SK-N-SH treated with all-trans-retinoic acid at 6 μM for 48 hours (cell line): Measurements from ENCODE around the gene SIK3.

Experiments used
- ATAC-seq: fragments of 200-7000 bp; cut with Tn5 transposase; 3 replicates; pipeline ENCODE4 v1.9.1; 2020; ENCODE audit warnings: mild to moderate bottlenecking, moderate library complexity
- ARNTL ChIP-seq: fragments of 450-650 bp; formaldehyde crosslinking; IDR thresholded peaks from 2 replicates; pipeline ENCODE4 v1.5.0; 2020; ENCODE audit warnings: low read depth, mild to moderate bottlenecking, moderate library complexity, borderline replicate concordance
- BACH2 ChIP-seq: fragments of 250-450 bp; sonication (Bioruptor Pico); IDR thresholded peaks from 2 replicates; pipeline ENCODE4 v1.9.0; 2021; ENCODE audit warnings: mild to moderate bottlenecking, borderline replicate concordance
- ESRRG ChIP-seq: fragments of 250-450 bp; sonication (Bioruptor Pico); IDR thresholded peaks from 2 replicates; pipeline ENCODE4 v1.6.1; 2021; ENCODE audit warnings: mild to moderate bottlenecking
- GLIS3 ChIP-seq: fragments of 250-450 bp; sonication (Bioruptor Pico); IDR thresholded peaks from 2 replicates; pipeline ENCODE4 v1.5.0; 2020; ENCODE audit warnings: mild to moderate bottlenecking, moderate library complexity
- ISL1 ChIP-seq: fragments of 250-450 bp; sonication (Bioruptor Pico); IDR thresholded peaks from 2 replicates; pipeline ENCODE4 v2.1.2; 2022; ENCODE audit warnings: mild to moderate bottlenecking, moderate library complexity
- OSR1 ChIP-seq: fragments of 250-450 bp; sonication (Bioruptor Pico); IDR thresholded peaks from 2 replicates; pipeline ENCODE4 v1.8.0; 2022; ENCODE audit warnings: moderate library complexity, mild to moderate bottlenecking, inconsistent platforms
- PPARA ChIP-seq: fragments of 250-450 bp; sonication (Bioruptor Pico); IDR thresholded peaks from 2 replicates; pipeline ENCODE4 v1.5.0; 2020; ENCODE audit warnings: mild to moderate bottlenecking, borderline replicate concordance
- RARB ChIP-seq: fragments of 250-450 bp; sonication (Bioruptor Pico); IDR thresholded peaks from 2 replicates; pipeline ENCODE4 v1.8.0; 2021; ENCODE audit warnings: mild to moderate bottlenecking, moderate library complexity
- SNAI2 ChIP-seq: fragments of 250-450 bp; sonication (Bioruptor Pico); IDR thresholded peaks from 2 replicates; pipeline ENCODE4 v1.5.0; 2020; ENCODE audit warnings: mild to moderate bottlenecking, moderate library complexity
- TCF4 ChIP-seq: fragments of 250-450 bp; sonication (Bioruptor Pico); IDR thresholded peaks from 2 replicates; pipeline ENCODE4 v1.8.0; 2021; ENCODE audit warnings: mild to moderate bottlenecking, moderate library complexity, borderline replicate concordance
- TOX ChIP-seq: fragments of 250-450 bp; sonication (Bioruptor Pico); IDR thresholded peaks from 2 replicates; pipeline ENCODE4 v1.8.0; 2021; ENCODE audit warnings: mild to moderate bottlenecking, moderate library complexity, borderline replicate concordance
- ZC3H10 ChIP-seq: fragments of 250-450 bp; sonication (Bioruptor Pico); IDR thresholded peaks from 2 replicates; pipeline ENCODE4 v1.5.1; 2021; ENCODE audit warnings: mild to moderate bottlenecking, moderate library complexity
- ZFP3 ChIP-seq: fragments of 250-450 bp; sonication (Bioruptor Pico); IDR thresholded peaks from 2 replicates; pipeline ENCODE4 v1.5.0; 2020; ENCODE audit warnings: mild to moderate bottlenecking, moderate library complexity
- ZFP30 ChIP-seq: fragments of 450-650 bp; formaldehyde crosslinking; IDR thresholded peaks from 2 replicates; pipeline ENCODE4 v1.5.0; 2022; ENCODE audit warnings: mild to moderate bottlenecking, moderate library complexity
- ZNF565 ChIP-seq: fragments of 450-650 bp; formaldehyde crosslinking; conservative IDR thresholded peaks from 2 replicates; pipeline ENCODE4 v1.5.0; 2020; ENCODE audit warnings: low read depth, mild to moderate bottlenecking, moderate library complexity
- ZNF70 ChIP-seq: fragments of 450-650 bp; formaldehyde crosslinking; IDR thresholded peaks from 2 replicates; pipeline ENCODE4 v1.5.0; 2020; ENCODE audit warnings: mild to moderate bottlenecking, moderate library complexity
- ZNF8 ChIP-seq: fragments of 450-650 bp; formaldehyde crosslinking; IDR thresholded peaks from 2 replicates; pipeline ENCODE4 v1.5.0; 2020; ENCODE audit warnings: mild to moderate bottlenecking, moderate library complexity
- TF ChIP-seq, protein P1 (sequence below): fragments of 250-450 bp; sonication (Bioruptor Pico); IDR thresholded peaks from 2 replicates; pipeline ENCODE4 v1.5.0; 2020; ENCODE audit warnings: mild to moderate bottlenecking, moderate library complexity
- TF ChIP-seq, protein P2 (sequence below): fragments of 250-450 bp; sonication (Bioruptor Pico); IDR thresholded peaks from 2 replicates; pipeline ENCODE4 v1.8.0; 2020; ENCODE audit warnings: mild to moderate bottlenecking, moderate library complexity, borderline replicate concordance
- TF ChIP-seq, protein P3 (sequence below): fragments of 250-450 bp; sonication (Bioruptor Pico); IDR thresholded peaks from 2 replicates; pipeline ENCODE4 v1.8.0; 2021; ENCODE audit warnings: low read depth, mild to moderate bottlenecking, moderate library complexity, borderline replicate concordance
- TF ChIP-seq, protein P4 (sequence below): fragments of 250-450 bp; sonication (Bioruptor Pico); IDR thresholded peaks from 2 replicates; pipeline ENCODE4 v1.5.1; 2021; ENCODE audit warnings: mild to moderate bottlenecking, moderate library complexity
- TF ChIP-seq, protein P5 (sequence below): fragments of 250-450 bp; sonication (Bioruptor Pico); IDR thresholded peaks from 2 replicates; pipeline ENCODE4 v1.5.1; 2020; ENCODE audit warnings: low read depth, mild to moderate bottlenecking, moderate library complexity

SIK3 gene

DNA sequence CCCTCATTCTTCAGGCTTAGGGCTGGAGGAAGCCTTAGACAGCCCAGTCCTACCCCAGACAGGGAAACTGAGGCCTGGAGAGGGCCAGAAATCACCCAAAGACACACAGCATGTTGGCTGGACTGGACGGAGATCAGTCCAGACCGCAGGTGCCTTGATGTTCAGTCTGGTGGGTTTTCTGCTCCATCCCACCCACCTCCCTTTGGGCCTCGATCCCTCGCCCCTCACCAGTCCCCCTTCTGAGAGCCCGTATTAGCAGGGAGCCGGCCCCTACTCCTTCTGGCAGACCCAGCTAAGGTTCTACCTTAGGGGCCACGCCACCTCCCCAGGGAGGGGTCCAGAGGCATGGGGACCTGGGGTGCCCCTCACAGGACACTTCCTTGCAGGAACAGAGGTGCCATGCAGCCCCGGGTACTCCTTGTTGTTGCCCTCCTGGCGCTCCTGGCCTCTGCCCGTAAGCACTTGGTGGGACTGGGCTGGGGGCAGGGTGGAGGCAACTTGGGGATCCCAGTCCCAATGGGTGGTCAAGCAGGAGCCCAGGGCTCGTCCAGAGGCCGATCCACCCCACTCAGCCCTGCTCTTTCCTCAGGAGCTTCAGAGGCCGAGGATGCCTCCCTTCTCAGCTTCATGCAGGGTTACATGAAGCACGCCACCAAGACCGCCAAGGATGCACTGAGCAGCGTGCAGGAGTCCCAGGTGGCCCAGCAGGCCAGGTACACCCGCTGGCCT lies 267.9 kb downstream of the SIK3 start:
- TF ChIP-seq ZC3H10 = no peak
- no peak for TF ChIP-seq ZFP30 (CRISPR knock-in tag)
- TF ChIP-seq ZFP3 (CRISPR knock-in tag) = no peak
- TF ChIP-seq, protein P1, sequence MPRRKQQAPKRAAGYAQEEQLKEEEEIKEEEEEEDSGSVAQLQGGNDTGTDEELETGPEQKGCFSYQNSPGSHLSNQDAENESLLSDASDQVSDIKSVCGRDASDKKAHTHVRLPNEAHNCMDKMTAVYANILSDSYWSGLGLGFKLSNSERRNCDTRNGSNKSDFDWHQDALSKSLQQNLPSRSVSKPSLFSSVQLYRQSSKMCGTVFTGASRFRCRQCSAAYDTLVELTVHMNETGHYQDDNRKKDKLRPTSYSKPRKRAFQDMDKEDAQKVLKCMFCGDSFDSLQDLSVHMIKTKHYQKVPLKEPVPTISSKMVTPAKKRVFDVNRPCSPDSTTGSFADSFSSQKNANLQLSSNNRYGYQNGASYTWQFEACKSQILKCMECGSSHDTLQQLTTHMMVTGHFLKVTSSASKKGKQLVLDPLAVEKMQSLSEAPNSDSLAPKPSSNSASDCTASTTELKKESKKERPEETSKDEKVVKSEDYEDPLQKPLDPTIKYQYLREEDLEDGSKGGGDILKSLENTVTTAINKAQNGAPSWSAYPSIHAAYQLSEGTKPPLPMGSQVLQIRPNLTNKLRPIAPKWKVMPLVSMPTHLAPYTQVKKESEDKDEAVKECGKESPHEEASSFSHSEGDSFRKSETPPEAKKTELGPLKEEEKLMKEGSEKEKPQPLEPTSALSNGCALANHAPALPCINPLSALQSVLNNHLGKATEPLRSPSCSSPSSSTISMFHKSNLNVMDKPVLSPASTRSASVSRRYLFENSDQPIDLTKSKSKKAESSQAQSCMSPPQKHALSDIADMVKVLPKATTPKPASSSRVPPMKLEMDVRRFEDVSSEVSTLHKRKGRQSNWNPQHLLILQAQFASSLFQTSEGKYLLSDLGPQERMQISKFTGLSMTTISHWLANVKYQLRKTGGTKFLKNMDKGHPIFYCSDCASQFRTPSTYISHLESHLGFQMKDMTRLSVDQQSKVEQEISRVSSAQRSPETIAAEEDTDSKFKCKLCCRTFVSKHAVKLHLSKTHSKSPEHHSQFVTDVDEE (CRISPR knock-in tag) = no peak
- TF ChIP-seq, protein P2, sequence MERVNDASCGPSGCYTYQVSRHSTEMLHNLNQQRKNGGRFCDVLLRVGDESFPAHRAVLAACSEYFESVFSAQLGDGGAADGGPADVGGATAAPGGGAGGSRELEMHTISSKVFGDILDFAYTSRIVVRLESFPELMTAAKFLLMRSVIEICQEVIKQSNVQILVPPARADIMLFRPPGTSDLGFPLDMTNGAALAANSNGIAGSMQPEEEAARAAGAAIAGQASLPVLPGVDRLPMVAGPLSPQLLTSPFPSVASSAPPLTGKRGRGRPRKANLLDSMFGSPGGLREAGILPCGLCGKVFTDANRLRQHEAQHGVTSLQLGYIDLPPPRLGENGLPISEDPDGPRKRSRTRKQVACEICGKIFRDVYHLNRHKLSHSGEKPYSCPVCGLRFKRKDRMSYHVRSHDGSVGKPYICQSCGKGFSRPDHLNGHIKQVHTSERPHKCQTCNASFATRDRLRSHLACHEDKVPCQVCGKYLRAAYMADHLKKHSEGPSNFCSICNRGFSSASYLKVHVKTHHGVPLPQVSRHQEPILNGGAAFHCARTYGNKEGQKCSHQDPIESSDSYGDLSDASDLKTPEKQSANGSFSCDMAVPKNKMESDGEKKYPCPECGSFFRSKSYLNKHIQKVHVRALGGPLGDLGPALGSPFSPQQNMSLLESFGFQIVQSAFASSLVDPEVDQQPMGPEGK (CRISPR knock-in tag) = no peak
- no peak for TF ChIP-seq BACH2 (CRISPR knock-in tag)
- TF ChIP-seq TOX = no peak
- TF ChIP-seq SNAI2 (CRISPR knock-in tag) = no peak
- no peak for TF ChIP-seq RARB (CRISPR knock-in tag)
- TF ChIP-seq TCF4 (CRISPR knock-in tag) = no peak
- TF ChIP-seq, protein P3, sequence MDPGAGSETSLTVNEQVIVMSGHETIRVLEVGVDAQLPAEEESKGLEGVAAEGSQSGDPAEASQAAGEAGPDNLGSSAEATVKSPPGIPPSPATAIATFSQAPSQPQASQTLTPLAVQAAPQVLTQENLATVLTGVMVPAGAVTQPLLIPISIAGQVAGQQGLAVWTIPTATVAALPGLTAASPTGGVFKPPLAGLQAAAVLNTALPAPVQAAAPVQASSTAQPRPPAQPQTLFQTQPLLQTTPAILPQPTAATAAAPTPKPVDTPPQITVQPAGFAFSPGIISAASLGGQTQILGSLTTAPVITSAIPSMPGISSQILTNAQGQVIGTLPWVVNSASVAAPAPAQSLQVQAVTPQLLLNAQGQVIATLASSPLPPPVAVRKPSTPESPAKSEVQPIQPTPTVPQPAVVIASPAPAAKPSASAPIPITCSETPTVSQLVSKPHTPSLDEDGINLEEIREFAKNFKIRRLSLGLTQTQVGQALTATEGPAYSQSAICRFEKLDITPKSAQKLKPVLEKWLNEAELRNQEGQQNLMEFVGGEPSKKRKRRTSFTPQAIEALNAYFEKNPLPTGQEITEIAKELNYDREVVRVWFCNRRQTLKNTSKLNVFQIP (CRISPR knock-in tag) = no peak
- TF ChIP-seq ZNF565 (CRISPR knock-in tag) = no peak
- TF ChIP-seq ZNF8 = no peak

DNA sequence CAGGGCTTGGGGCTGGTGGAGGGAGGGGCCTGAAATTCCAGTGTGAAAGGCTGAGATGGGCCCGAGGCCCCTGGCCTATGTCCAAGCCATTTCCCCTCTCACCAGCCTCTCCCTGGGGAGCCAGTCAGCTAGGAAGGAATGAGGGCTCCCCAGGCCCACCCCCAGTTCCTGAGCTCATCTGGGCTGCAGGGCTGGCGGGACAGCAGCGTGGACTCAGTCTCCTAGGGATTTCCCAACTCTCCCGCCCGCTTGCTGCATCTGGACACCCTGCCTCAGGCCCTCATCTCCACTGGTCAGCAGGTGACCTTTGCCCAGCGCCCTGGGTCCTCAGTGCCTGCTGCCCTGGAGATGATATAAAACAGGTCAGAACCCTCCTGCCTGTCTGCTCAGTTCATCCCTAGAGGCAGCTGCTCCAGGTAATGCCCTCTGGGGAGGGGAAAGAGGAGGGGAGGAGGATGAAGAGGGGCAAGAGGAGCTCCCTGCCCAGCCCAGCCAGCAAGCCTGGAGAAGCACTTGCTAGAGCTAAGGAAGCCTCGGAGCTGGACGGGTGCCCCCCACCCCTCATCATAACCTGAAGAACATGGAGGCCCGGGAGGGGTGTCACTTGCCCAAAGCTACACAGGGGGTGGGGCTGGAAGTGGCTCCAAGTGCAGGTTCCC lies 268.6 kb downstream of the SIK3 start, which contains the start of gene APOC3:
APOC3 (plus strand) TSS at position 383 of the 659 bp plus-strand sequence. CDS start 676 bp downstream, outside the sequence.
- no peak for TF ChIP-seq TOX
- no peak for TF ChIP-seq OSR1 (CRISPR knock-in tag)
- TF ChIP-seq, protein P2 (CRISPR knock-in tag) = no peak
- TF ChIP-seq BACH2 (CRISPR knock-in tag) = no peak
- no peak for TF ChIP-seq ESRRG (CRISPR knock-in tag)
- TF ChIP-seq ARNTL (CRISPR knock-in tag) = no peak
- TF ChIP-seq, protein P4, sequence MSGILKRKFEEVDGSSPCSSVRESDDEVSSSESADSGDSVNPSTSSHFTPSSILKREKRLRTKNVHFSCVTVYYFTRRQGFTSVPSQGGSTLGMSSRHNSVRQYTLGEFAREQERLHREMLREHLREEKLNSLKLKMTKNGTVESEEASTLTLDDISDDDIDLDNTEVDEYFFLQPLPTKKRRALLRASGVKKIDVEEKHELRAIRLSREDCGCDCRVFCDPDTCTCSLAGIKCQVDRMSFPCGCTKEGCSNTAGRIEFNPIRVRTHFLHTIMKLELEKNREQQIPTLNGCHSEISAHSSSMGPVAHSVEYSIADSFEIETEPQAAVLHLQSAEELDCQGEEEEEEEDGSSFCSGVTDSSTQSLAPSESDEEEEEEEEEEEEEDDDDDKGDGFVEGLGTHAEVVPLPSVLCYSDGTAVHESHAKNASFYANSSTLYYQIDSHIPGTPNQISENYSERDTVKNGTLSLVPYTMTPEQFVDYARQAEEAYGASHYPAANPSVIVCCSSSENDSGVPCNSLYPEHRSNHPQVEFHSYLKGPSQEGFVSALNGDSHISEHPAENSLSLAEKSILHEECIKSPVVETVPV (CRISPR knock-in tag) = no peak
- TF ChIP-seq ISL1 = no peak
- TF ChIP-seq, protein P1 (CRISPR knock-in tag) = no peak
- no peak for TF ChIP-seq ZNF70 (CRISPR knock-in tag)
- TF ChIP-seq RARB (CRISPR knock-in tag) = no peak
- no peak for TF ChIP-seq ZFP3 (CRISPR knock-in tag)
- no peak for TF ChIP-seq TCF4 (CRISPR knock-in tag)
- TF ChIP-seq SNAI2 (CRISPR knock-in tag) = no peak
- no peak for TF ChIP-seq ZC3H10
- TF ChIP-seq, protein P5, sequence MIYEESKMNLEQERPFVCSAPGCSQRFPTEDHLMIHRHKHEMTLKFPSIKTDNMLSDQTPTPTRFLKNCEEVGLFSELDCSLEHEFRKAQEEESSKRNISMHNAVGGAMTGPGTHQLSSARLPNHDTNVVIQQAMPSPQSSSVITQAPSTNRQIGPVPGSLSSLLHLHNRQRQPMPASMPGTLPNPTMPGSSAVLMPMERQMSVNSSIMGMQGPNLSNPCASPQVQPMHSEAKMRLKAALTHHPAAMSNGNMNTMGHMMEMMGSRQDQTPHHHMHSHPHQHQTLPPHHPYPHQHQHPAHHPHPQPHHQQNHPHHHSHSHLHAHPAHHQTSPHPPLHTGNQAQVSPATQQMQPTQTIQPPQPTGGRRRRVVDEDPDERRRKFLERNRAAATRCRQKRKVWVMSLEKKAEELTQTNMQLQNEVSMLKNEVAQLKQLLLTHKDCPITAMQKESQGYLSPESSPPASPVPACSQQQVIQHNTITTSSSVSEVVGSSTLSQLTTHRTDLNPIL (CRISPR knock-in tag) = no peak
- TF ChIP-seq PPARA = no peak
- TF ChIP-seq ZFP30 (CRISPR knock-in tag) = no peak
- no peak for TF ChIP-seq ZNF565 (CRISPR knock-in tag)
- TF ChIP-seq GLIS3 (CRISPR knock-in tag) = no peak
- ATAC-seq = peak; percentile 25; the same call in 2 of the 3 replicates

More for the DNA sequence above, 267.9 kb downstream of the SIK3 start:
- no peak for ATAC-seq
